ENCODE data around the gene ITPR3. TPM values are rescaled to one million over a fixed set of nuclear protein-coding genes. Genes with fewer than 3 reads are reported as not detected.
A peak's percentile ranks its signal among the peaks of the same experiment; 100 is the strongest.

ITPR3 gene
- total RNA-seq, 1 experiment from 2014 or later: 11.4 TPM

- Histone ChIP-seq H3K9me3 (replicated peaks) (no peaks in the 10 kb centered on the region), H3K36me3 (peaks cover 85% of the 10 kb centered on the region), H3K27ac (peak overlapping the region; percentile 96), H3K27me3 (replicated peaks) (no peaks in the 10 kb centered on the region), H3K4me1 (replicated peaks) (peaks cover 49% of the 10 kb centered on the region), H3K4me3 (no peak overlapping the region)
- DNase-seq (ENCODE audit: low read depth in 1 of 2, low spot score in 2 of 2): no peak
Observed at GRCh38 chr6:33688451-33689147, 67.5 kb downstream of the ITPR3 start.

- Histone ChIP-seq H3K4me3 (no peak overlapping the region), H3K9me3 (replicated peaks) (no peaks in the 10 kb centered on the region), H3K27ac (peak overlapping the region; percentile 96), H3K4me1 (replicated peaks) (peaks cover 54% of the 10 kb centered on the region), H3K27me3 (replicated peaks) (no peaks in the 10 kb centered on the region), H3K36me3 (peaks cover 83% of the 10 kb centered on the region)
- no peak for DNase-seq (ENCODE audit: low read depth in 1 of 2, low spot score in 2 of 2)
Observed at GRCh38 chr6:33689148-33689494, 68.0 kb downstream of the ITPR3 start.

- no peaks in the 10 kb centered on the region for H3K27me3 ChIP-seq (replicated peaks)
- H3K4me3 ChIP-seq: no peak overlapping the region
- peak overlapping the region; percentile 96 for H3K27ac ChIP-seq
- no peaks in the 10 kb centered on the region for H3K9me3 ChIP-seq (replicated peaks)
- H3K36me3 ChIP-seq: peaks cover 77% of the 10 kb centered on the region
- peaks cover 62% of the 10 kb centered on the region for H3K4me1 ChIP-seq (replicated peaks)
- peak; percentile 61 to 88 for DNase-seq (ENCODE audit: low read depth in 1 of 2, low spot score in 2 of 2)
Observed at GRCh38 chr6:33689879-33690278, 68.8 kb downstream of the ITPR3 start.

GRCh38 chr6:33690766-33691165 is 69.6 kb downstream of the ITPR3 start:
- peak in 1 of 2 experiments; percentile 69 for DNase-seq (ENCODE audit: low read depth in 1 of 2, low spot score in 2 of 2)
- H3K9me3 ChIP-seq (replicated peaks): no peaks in the 10 kb centered on the region
- H3K4me1 ChIP-seq (replicated peaks): peaks cover 71% of the 10 kb centered on the region
- no peaks in the 10 kb centered on the region for H3K27me3 ChIP-seq (replicated peaks)
- H3K36me3 ChIP-seq: peaks cover 79% of the 10 kb centered on the region
- H3K4me3 ChIP-seq: no peak overlapping the region
- H3K27ac ChIP-seq: peak overlapping the region; percentile 96

- H3K9me3 ChIP-seq (replicated peaks): no peaks in the 10 kb centered on the region
- peaks cover 79% of the 10 kb centered on the region for H3K36me3 ChIP-seq
- DNase-seq (ENCODE audit: low read depth in 1 of 2, low spot score in 2 of 2): no peak
- H3K27me3 ChIP-seq (replicated peaks): no peaks in the 10 kb centered on the region
- H3K4me3 ChIP-seq: no peak overlapping the region
- H3K4me1 ChIP-seq (replicated peaks): peaks cover 77% of the 10 kb centered on the region
- H3K27ac ChIP-seq: peak overlapping the region; percentile 96
Observed at GRCh38 chr6:33691456-33692077, 70.4 kb downstream of the ITPR3 start.

- peaks cover 82% of the 10 kb centered on the region for H3K36me3 ChIP-seq
- no peaks in the 10 kb centered on the region for H3K27me3 ChIP-seq (replicated peaks)
- peaks cover 83% of the 10 kb centered on the region for H3K4me1 ChIP-seq (replicated peaks)
- no peak for DNase-seq (ENCODE audit: low read depth in 1 of 2, low spot score in 2 of 2)
- H3K4me3 ChIP-seq: no peak overlapping the region
- no peak overlapping the region for H3K27ac ChIP-seq
- no peaks in the 10 kb centered on the region for H3K9me3 ChIP-seq (replicated peaks)
Observed at GRCh38 chr6:33692078-33692759, 71.1 kb downstream of the ITPR3 start.

- H3K27ac ChIP-seq: no peak overlapping the region
- peaks cover 86% of the 10 kb centered on the region for H3K4me1 ChIP-seq (replicated peaks)
- no peaks in the 10 kb centered on the region for H3K27me3 ChIP-seq (replicated peaks)
- H3K4me3 ChIP-seq: no peak overlapping the region
- no peaks in the 10 kb centered on the region for H3K9me3 ChIP-seq (replicated peaks)
- H3K36me3 ChIP-seq: peaks cover 83% of the 10 kb centered on the region
- DNase-seq (ENCODE audit: low read depth in 1 of 2, low spot score in 2 of 2): no peak
Observed at GRCh38 chr6:33692760-33693158, 71.6 kb downstream of the ITPR3 start.

GRCh38 chr6:33693186-33694105 is 72.3 kb downstream of the ITPR3 start:
- Histone ChIP-seq H3K27ac (peak overlapping the region; percentile 77), H3K4me3 (no peak overlapping the region), H3K27me3 (replicated peaks) (no peaks in the 10 kb centered on the region), H3K36me3 (peaks cover 84% of the 10 kb centered on the region), H3K9me3 (replicated peaks) (no peaks in the 10 kb centered on the region), H3K4me1 (replicated peaks) (peaks cover 86% of the 10 kb centered on the region)
- no peak for DNase-seq (ENCODE audit: low read depth in 1 of 2, low spot score in 2 of 2)

GRCh38 chr6:33694401-33694931 is 73.3 kb downstream of the ITPR3 start:
- Histone ChIP-seq H3K4me1 (replicated peaks) (peaks cover 79% of the 10 kb centered on the region), H3K27me3 (replicated peaks) (no peaks in the 10 kb centered on the region), H3K9me3 (replicated peaks) (no peaks in the 10 kb centered on the region), H3K27ac (peak overlapping the region; percentile 77), H3K36me3 (peaks cover 84% of the 10 kb centered on the region), H3K4me3 (no peak overlapping the region)
- DNase-seq (ENCODE audit: low read depth in 1 of 2, low spot score in 2 of 2): peak; percentile 84 to 86

- DNase-seq (ENCODE audit: low read depth in 1 of 2, low spot score in 2 of 2): no peak
- H3K27ac ChIP-seq: peak overlapping the region; percentile 77
- no peaks in the 10 kb centered on the region for H3K9me3 ChIP-seq (replicated peaks)
- H3K4me3 ChIP-seq: no peak overlapping the region
- H3K4me1 ChIP-seq (replicated peaks): peaks cover 74% of the 10 kb centered on the region
- no peaks in the 10 kb centered on the region for H3K27me3 ChIP-seq (replicated peaks)
- H3K36me3 ChIP-seq: peaks cover 86% of the 10 kb centered on the region
Observed at GRCh38 chr6:33694977-33695376, 73.9 kb downstream of the ITPR3 start.

- DNase-seq (ENCODE audit: low read depth in 1 of 2, low spot score in 2 of 2): peak in 1 of 2 experiments; percentile 42
- Histone ChIP-seq H3K27me3 (replicated peaks) (no peaks in the 10 kb centered on the region), H3K4me1 (replicated peaks) (peaks cover 69% of the 10 kb centered on the region), H3K9me3 (replicated peaks) (no peaks in the 10 kb centered on the region), H3K27ac (peak overlapping the region; percentile 77), H3K4me3 (no peak overlapping the region), H3K36me3 (peaks cover 89% of the 10 kb centered on the region)
Observed at GRCh38 chr6:33695451-33695887, 74.3 kb downstream of the ITPR3 start.

GRCh38 chr6:33696076-33696475 is 75.0 kb downstream of the ITPR3 start:
- Histone ChIP-seq H3K27ac (no peak overlapping the region), H3K4me3 (no peak overlapping the region), H3K4me1 (replicated peaks) (peaks cover 63% of the 10 kb centered on the region), H3K9me3 (replicated peaks) (no peaks in the 10 kb centered on the region), H3K36me3 (peaks cover 89% of the 10 kb centered on the region), H3K27me3 (replicated peaks) (no peaks in the 10 kb centered on the region)
- no peak for DNase-seq (ENCODE audit: low read depth in 1 of 2, low spot score in 2 of 2)

All from SJSA1 (cell line).